ENCODE results near the gene RCOR3.

GRCh38 chr1:211341999-211342398, 82.8 kb downstream of the RCOR3 start:
- TF ChIP-seq EZH2 (IDR thresholded peaks at IDR 0.05; ENCODE audit: insufficient read depth, poor library complexity, severe bottlenecking) = no peak
- TF ChIP-seq EZH2phosphoT487 (IDR thresholded peaks at IDR 0.05; ENCODE audit: insufficient read depth, low read depth) = no peak
